DMS53 (cell line): ENCODE data around the gene C17orf67.

Source experiments
- DNase-seq: peaks from one replicate; lab custom pipeline; 2025; lab: John Stamatoyannopoulos, UW

Gene C17orf67

GRCh38 chr17:56833057-56833808, 487 bp downstream of the C17orf67 start:
- peak; percentile 93 for DNase-seq

GRCh38 chr17:56832446-56832845, 1.3 kb downstream of the C17orf67 start:
- no peak for DNase-seq

GRCh38 chr17:56831369-56832095, 2.2 kb downstream of the C17orf67 start:
- no peak for DNase-seq

- DNase-seq: no peak
These were observed 2.9 kb downstream of the C17orf67 start for GRCh38 chr17:56830726-56831368.

GRCh38 chr17:56826611-56827414, 6.9 kb downstream of the C17orf67 start:
- DNase-seq: no peak

- no peak for DNase-seq
These were observed 9.2 kb downstream of the C17orf67 start for GRCh38 chr17:56824503-56824902.

GRCh38 chr17:56823848-56824247, 9.9 kb downstream of the C17orf67 start:
- no peak for DNase-seq

GRCh38 chr17:56822725-56823124, 11.0 kb downstream of the C17orf67 start:
- no peak for DNase-seq

- no peak for DNase-seq
These were observed 11.7 kb downstream of the C17orf67 start for GRCh38 chr17:56821847-56822534.

GRCh38 chr17:56820207-56820606, 13.5 kb downstream of the C17orf67 start:
- DNase-seq: no peak

GRCh38 chr17:56819431-56820145, 14.1 kb downstream of the C17orf67 start:
- peak; percentile 81 for DNase-seq

GRCh38 chr17:56819030-56819429, 14.7 kb downstream of the C17orf67 start:
- no peak for DNase-seq

GRCh38 chr17:56817066-56817465, 16.7 kb downstream of the C17orf67 start:
- no peak for DNase-seq

- DNase-seq: no peak
These were observed 18.0 kb downstream of the C17orf67 start for GRCh38 chr17:56815711-56816110.

- no peak for DNase-seq
These were observed 20.8 kb downstream of the C17orf67 start for GRCh38 chr17:56812901-56813388.

- DNase-seq: no peak
These were observed 22.6 kb downstream of the C17orf67 start for GRCh38 chr17:56810891-56811775.

- no peak for DNase-seq
These were observed 23.4 kb downstream of the C17orf67 start for GRCh38 chr17:56810343-56810742.

GRCh38 chr17:56809820-56810179, 23.9 kb downstream of the C17orf67 start:
- DNase-seq: no peak

GRCh38 chr17:56809106-56809819, 24.5 kb downstream of the C17orf67 start:
- DNase-seq: no peak
